IMR-90 (cell line): ENCODE measurements around the gene PRSS2.

ENCODE experiments used
- POLR2A ChIP-seq: IDR thresholded peaks from 2 replicates; pipeline ENCODE4 v1.6.1; 2012; ENCODE audit warnings: mild to moderate bottlenecking, low read depth, low read length
- RAD21 ChIP-seq: IDR thresholded peaks from 2 replicates; pipeline ENCODE4 v1.6.1; 2012; ENCODE audit warnings: low read length, improper control_type of control experiment
- RCOR1 ChIP-seq: IDR thresholded peaks from 2 replicates; pipeline ENCODE4 v1.6.1; 2012; ENCODE audit warnings: mild to moderate bottlenecking, low read length, improper control_type of control experiment; ENCODE audit not compliant: insufficient replicate concordance

DNA sequence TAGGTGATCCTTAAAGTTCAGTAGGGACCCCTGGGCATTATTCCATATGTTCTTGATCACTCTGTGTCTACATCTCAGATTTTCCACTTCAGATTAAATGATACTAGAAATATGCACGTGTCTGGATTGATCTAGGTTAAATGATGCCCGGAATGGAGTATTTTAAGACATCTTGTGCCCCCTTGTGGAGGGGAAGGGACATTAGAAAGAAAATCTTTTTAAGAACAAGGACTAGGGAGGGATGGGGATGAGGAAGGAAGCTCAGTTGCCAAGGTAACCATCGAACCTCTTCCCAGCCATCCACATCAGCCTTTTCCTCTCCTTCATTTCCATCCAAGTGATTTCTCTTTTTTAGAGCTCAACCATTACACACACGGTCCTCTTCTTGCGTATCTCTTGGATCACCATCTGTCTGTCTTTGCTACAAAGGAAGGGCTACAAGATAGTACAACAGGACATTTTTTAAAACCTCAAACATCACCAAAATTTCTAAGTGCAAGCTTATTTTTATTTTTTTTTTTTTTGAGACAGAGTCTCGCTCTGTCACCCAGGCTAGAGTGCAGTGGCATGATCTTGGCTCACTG, 40.5 kb downstream of the PRSS2 start:
- no peak for TF ChIP-seq POLR2A
- peak; percentile 60 for TF ChIP-seq RAD21
- TF ChIP-seq RCOR1, result no peak
